Non-pigmented ciliary epithelial cell (primary cell): Measurements from ENCODE around the gene DGKI.

Experiments used
- DNase-seq: peaks from one replicate; pipeline ENCODE4 v3.0.0-alpha.2; 2010; ENCODE audit warnings: low read depth

The DGKI gene

GRCh38 chr7:137652721-137653120, 194.1 kb downstream of the DGKI start:
- no peak for DNase-seq

DNA sequence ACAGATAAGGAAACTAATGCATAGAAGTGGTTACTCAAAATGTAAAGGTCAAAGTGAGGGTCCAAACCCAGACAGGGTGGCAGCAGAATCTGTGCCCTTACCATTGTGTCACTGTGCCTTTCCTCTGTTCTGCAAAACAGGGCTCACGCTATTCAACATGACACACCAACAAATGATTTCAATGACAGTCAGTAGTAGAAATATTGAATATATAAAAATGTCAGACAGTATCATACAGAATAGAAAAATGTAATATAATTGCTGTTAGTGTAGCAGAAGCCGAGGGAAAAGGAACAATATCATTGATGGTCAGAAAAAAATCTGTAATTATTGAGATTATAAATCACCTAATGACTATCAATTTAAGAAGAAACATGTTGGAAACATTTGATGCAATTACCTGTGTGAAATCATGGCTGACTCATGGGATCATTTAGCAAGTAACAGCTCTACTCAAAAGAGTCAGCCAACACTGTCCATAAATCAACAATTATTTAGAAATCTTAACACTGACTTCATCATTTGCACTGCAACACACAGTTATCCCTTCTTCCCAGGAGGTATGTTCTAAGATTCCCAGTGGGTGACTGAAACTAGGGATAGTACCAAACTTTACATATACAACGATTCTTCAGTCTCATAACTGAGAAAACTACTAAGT, 198.7 kb downstream of the DGKI start:
- no peak for DNase-seq

DNA sequence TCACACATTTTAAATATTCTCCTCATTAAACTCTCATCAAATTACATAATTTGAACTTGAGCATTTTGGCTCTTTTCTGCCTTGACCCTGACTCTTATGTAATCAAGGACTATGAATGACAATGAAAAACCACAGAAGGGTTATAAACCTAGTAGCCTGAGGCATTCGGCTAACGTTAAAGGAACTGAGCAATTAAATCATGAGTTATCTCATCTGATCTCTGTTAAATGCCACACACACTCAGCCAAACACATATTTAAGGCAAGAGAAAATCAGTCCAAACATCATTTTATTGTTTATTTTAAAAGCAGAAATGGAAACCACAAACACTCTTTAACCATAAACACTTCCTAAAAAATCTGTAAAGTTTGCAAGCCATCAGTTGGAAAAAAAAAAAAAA, 204.3 kb downstream of the DGKI start:
- no peak for DNase-seq

- no peak for DNase-seq
Measured at GRCh38 chr7:137642031-137642430, 204.7 kb downstream of the DGKI start.

- DNase-seq = no peak
Measured at GRCh38 chr7:137636376-137636775, 210.4 kb downstream of the DGKI start.

DNA sequence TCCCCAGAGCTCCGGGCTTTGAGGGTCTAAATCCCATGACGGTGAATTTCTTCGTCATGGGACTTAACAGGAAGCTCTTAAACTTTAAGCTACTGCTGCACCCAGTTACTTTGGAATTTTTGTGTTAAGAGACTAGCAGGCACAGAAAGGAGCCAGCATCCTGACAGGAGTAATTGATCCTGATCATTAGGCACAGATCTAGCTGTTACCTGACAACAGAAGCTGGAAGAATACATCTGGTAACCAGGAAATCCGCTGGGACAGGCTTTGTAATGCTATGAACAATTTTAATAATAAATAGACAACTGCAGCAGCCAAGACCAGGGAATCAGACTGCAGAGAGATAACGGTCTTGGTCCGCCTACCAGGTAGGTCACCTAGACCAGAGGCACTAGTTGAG, 210.9 kb downstream of the DGKI start:
- DNase-seq = no peak

GRCh38 chr7:137635132-137635531, 211.6 kb downstream of the DGKI start:
- no peak for DNase-seq

DNA sequence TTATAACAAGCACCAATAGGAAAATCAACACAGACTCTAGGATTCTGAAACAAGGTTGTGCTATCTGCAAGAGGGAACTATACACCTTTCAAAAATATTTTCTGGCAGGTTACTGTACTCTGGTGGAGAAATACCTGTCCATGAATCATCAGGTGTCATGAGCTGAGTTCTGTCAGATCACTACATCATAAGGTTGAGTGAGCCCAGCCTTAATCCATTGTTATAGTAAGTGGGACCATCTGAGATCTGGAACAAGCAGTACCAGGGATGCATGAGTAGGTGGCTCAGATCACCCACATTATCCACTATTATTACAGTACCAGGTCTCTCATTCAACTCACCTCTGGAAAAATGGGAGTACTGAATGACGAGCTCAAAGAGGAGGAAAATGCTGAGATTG, 212.4 kb downstream of the DGKI start:
- DNase-seq = no peak

GRCh38 chr7:137633133-137633532, 213.6 kb downstream of the DGKI start:
- no peak for DNase-seq

- DNase-seq = no peak
Measured at GRCh38 chr7:137628216-137628615, 218.6 kb downstream of the DGKI start.

DNA sequence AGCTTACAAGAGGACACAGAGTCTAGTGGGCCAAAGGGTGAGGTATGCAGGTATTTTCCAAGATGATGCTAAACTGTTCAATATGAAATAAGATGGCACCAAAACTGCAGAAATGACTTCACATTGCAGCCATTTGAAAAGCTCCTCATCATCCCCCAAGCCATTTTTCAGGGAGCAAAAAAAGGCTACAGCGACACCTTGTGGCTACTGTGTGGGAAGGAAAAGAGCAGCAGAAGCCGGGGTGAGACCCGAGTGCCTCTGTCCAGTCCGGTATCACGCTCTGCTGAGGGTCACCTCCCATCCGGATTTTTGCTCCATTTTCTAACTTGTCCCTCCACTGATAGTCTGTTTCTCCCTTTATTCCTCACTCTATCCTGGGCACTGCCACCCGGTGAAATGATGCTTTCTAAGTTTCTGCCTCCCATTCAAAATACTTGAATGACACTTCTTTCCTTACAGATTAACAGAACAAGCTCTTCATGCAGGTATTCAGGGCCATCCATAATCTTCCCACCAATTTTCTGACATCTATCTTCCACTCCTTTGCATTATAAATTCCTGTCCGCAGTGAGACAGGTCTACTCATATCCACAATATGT, 220.2 kb downstream of the DGKI start:
- DNase-seq = no peak

DNA sequence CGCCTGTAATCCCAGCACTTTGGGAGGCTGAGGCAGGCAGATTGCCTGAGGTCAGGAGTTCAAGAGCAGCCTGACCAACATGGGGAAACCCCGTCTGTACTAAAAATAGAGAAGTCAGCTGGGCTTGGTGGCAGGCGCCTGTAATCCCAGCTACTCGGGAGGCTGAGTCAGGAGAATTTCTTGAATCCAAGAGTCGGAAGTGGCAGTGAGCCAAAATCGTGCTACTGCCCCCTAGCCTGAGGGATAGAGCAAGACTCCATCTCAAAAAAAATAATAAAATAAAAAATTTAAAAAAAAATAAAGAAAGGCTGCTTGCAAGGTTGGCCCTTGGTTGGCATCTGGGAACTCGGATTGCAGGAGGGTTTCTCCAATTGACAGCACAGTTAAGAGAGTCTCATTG, 221.6 kb downstream of the DGKI start:
- no peak for DNase-seq

GRCh38 chr7:137619181-137619580, 227.6 kb downstream of the DGKI start:
- DNase-seq = no peak

- no peak for DNase-seq
Measured at GRCh38 chr7:137618748-137619147, 228.0 kb downstream of the DGKI start.

DNA sequence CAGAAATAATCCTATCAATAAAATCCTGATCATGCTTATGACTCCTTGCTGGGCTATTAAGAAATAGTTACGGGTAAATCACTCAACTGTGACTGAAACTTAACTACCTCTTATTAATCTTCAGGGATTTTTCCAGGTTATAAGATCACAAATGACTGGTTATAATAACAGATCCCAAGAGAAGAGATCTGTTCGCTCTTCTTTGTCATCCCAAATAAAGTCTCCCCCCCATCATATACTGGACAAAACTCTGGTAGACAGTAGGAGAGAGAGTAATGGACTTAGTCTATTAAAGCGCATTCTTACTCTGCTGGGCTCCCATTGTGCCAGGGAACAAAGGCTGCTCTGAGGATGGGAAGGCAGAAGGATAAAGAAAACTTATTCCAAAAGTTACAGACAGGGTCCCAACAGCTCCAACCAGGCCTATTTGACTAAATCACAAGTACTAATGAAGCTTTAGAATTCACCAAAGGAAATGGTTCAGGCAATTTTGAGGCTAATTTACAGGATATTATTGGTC, 233.7 kb downstream of the DGKI start:
- no peak for DNase-seq

DNA sequence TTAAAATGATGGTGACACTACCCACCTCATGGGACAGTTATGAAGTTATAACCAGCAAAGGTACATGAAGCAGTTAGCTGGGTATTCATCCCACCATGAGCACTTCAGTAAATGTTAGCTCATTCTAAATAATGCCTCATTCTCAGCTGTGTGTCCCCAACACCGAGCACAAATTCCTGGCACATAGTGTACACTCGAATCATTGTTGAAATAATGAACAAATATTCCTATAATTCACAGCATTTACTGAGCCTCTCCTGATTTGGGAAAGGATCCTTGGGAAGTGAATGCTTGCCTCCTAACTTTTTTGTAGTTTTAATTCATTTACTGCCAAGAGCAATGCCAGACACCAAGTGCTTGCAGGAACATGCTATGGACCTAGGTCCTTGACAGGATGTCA, 235.2 kb downstream of the DGKI start:
- DNase-seq = no peak

- DNase-seq = no peak
Measured at GRCh38 chr7:137609500-137609899, 237.3 kb downstream of the DGKI start.

- no peak for DNase-seq
Measured at GRCh38 chr7:137606061-137606674, 240.6 kb downstream of the DGKI start.

DNA sequence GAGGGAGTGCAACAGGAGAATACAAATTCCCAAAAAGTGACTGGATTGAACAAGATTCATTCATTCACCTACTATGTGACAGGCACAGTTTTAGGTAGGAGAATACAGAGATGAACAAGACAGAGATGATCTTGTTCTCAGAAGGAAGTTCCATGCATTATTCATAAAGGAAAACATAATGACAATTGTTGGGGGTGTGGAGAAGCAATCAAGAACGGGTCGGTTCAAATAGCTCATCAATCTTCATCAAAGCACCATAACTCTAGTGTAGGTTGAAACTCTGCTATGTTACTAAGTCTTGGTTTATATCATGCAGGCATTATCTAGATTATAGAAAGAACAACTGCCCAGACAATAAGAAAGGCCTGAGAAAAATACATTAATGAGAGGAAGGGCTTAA, 243.7 kb downstream of the DGKI start:
- no peak for DNase-seq

- DNase-seq = no peak
Measured at GRCh38 chr7:137601642-137602041, 245.1 kb downstream of the DGKI start.

DNA sequence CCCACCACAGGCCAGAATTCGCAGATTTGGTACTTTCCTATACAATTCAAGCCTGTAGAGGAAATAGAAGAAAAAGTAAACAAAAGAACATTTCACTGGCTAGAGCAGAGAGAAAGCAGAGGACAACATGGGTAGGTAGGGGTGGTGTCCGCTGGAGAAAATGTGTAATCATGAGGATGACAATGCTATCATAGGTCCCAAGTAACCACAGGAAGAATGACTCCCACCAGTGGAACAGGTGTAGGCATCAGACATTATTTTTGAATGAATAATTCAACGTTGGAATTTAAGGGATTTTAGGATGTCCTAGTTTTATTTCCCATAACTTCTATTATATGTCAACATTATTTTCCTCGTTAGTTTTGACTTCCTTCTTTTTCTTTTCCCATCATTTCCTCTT, 248.9 kb downstream of the DGKI start:
- no peak for DNase-seq

DNA sequence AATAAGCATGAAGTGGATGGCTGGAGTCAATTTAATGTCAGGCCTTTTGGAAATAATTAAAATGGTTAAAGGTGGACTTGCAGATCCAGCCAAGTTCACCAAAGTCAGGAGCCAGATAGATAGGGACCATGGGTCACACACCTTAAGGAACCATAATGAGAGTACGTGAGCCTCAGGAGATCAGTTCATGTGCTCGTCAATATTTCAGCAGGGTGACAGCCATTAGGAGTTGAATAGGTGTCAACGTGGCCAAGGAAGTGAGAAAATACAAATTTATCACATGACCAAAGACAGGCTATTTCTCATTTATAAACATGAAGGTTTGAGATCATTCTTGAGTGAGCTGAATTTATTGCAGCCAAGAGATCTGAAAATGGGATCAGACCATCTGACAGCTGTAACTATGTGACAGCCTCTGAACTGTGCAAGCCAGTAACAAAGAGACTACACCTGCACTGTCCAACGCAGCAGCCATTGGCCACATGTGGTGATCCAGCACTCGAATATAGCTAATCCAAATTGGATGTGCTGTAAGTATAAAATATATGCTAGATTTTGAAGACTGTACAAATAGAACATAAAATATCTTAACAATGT, 253.6 kb downstream of the DGKI start:
- DNase-seq = no peak

DNA sequence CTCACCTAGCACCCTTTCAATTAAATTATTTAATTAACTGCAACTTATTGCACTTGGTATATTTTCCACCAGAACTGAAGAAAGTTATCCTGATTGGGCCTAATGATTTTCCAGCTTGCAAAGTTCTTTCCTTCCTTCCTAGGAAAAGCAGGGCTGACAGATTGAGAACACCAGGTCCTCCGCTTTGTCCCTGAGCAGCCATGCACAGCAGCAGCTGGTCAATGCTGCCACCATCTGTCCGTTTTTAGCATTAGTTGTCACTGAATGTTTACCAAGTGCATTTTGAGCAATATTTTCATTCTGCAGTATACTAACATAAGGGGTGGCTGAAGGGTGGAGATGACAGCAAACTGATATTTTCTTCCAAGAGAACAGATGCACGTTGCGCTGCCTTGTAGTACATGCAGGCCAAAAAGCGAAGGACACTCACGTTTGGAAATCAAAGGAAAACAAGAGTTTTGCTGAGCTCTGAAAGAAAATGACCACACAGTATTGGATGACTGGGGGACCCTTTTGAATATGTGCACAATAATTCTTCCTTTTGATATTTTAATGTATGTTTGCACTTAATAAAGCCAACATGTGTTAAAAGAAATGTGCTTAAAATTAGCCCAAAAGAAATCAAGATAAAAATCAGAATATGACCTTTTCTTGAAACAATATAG, 254.4 kb downstream of the DGKI start:
- DNase-seq = no peak
